Heart left ventricle (tissue), 13 donors: ENCODE data around the gene SLC26A11.

ENCODE experiments used
- POLR2A ChIP-seq, 2 donors: fragments of 450-650 bp; IDR thresholded peaks; one replicate each; pipeline ENCODE4 v1.6.1; 2017; ENCODE audit warnings: antibody characterized with exemption in 2 of 2, mild to moderate bottlenecking in 2 of 2, moderate library complexity in 2 of 2
- TF ChIP-seq, protein P1 (sequence below), 12 donors: fragments of 200-600 bp; sonication (generic) in 4 of 12; IDR thresholded peaks; one replicate each; pipeline versions ENCODE4 v1.5.0 to v1.8.0; 2018 to 2022; ENCODE audit warnings: antibody characterized with exemption in 12 of 12, mild to moderate bottlenecking in 5 of 12
- donor health status: ischemic (EF 13 %, LVEDD 7.1; RV severe dilation, severe dysfunction).
- donor health status: DM: no; HTN: yes; CAD: no.
- donor health status: DM: no; HTN: no; CAD: no.
- donor health status: ischemic (EF 25% LVEDD 6.9; RV normal size, moderate dysfunction).
- donor health status: ischemic (EF 25% LVEDD 5.7; RV mildly dilated, moderate dysfunction).
- donor health status: ischemic (EF 35%, LVEDD 5.7; RV mildly dilated, moderate dysfunction).
- donor health status: nonischemic (EF 11% LVEDD 7.7; RV severe dilation, severe dysfunction).
- donor health status: DM: yes; HTN: yes; CAD: no.
- donor health status: PGD.
- donor health status: ischemic (EF 29% LVEDD 5.4; RV normal size, mild dysfunction).
- donor health status: nonischemic (EF 23%, LVEDD 6.1; RV moderate dilation, normal function).

DNA sequence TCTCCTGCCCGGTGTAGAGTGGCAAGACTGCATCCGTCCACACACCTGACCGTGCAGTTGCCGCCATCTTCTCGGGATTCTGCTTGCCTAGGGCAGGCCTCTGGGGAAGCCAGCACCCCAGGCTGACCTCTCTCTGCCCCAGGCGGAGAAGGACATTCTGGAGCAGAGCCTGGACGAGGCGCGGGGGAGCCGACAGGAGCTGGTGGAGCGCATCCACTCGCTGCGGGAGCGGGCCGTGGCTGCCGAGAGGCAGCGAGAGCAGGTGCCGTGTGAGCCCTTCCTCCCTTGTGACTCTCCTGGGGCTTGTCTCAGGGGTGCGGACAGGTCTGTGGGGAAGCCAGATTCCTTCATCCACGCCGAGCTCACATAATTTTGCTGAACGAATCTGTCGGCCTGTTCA lies 30.6 kb upstream of the SLC26A11 start:
- TF ChIP-seq, protein P1, sequence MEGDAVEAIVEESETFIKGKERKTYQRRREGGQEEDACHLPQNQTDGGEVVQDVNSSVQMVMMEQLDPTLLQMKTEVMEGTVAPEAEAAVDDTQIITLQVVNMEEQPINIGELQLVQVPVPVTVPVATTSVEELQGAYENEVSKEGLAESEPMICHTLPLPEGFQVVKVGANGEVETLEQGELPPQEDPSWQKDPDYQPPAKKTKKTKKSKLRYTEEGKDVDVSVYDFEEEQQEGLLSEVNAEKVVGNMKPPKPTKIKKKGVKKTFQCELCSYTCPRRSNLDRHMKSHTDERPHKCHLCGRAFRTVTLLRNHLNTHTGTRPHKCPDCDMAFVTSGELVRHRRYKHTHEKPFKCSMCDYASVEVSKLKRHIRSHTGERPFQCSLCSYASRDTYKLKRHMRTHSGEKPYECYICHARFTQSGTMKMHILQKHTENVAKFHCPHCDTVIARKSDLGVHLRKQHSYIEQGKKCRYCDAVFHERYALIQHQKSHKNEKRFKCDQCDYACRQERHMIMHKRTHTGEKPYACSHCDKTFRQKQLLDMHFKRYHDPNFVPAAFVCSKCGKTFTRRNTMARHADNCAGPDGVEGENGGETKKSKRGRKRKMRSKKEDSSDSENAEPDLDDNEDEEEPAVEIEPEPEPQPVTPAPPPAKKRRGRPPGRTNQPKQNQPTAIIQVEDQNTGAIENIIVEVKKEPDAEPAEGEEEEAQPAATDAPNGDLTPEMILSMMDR (IDR thresholded peaks at IDR 0.05) = no peak
- TF ChIP-seq POLR2A (IDR thresholded peaks at IDR 0.05) = no peak
